Fibroblast of skin of left biceps (primary cell): ENCODE measurements around the gene RPS6KA2.

Experiments
- DNase-seq, 2 experiments: peaks; one replicate each; pipeline ENCODE4 v3.0.0-alpha.2; 2013; ENCODE audit warnings: low read depth in 2 of 2

RPS6KA2 gene

DNA sequence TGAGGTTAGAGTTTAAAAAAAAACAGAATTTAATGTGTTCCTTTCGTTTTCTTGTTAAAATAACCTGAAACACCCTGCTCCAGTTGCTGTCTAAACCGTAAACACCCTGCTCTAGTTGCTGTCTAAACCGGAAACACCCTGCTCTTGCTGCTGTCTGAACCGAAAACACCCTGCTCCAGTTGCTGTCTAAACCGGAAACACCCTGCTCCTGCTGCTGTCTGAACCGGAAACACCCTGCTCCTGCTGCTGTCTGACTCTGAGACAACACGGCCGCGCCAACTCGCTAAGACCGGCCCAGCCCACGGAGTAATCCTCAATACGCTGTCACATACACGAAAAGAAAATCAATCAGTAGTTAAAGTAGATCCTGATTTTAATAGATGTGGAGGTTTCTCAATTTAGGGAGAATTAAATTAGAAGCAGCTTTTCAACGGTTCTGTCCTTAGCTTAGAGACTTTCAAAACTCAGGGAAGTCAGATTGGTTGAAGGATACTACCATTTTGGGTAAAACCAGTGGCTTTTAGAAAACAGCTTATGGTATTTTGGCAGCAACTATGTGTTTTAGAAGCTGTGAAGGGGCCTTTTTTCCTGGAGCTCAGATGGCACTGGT, 138.9 kb downstream of the RPS6KA2 start:
- no peak for DNase-seq

DNA sequence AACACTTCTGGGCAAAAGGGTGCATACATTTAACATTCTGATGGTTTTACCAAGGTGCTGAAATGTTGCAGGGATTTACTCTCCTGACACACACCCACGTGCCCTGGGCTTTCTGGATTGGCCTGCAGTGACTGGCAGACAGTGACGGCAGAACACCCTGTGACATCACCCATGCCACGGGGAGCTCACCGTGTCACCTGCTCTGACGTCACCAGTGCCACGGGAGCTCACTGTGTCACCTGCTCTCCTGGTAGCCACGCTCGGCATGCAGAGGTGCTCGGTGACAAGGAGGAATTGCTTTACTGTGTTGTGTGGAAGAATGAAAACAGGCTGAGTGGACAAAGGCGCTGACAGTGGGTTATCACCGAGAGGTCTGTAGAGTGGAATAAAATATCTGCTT, 139.9 kb downstream of the RPS6KA2 start:
- DNase-seq: no peak

- DNase-seq: no peak
Observed at GRCh38 chr6:166486536-166486880, 140.5 kb downstream of the RPS6KA2 start.

- no peak for DNase-seq
Observed at GRCh38 chr6:166485651-166486535, 141.2 kb downstream of the RPS6KA2 start.

- DNase-seq: no peak
Observed at GRCh38 chr6:166484863-166485262, 142.2 kb downstream of the RPS6KA2 start.

GRCh38 chr6:166483573-166484250, 143.3 kb downstream of the RPS6KA2 start:
- DNase-seq: no peak

DNA sequence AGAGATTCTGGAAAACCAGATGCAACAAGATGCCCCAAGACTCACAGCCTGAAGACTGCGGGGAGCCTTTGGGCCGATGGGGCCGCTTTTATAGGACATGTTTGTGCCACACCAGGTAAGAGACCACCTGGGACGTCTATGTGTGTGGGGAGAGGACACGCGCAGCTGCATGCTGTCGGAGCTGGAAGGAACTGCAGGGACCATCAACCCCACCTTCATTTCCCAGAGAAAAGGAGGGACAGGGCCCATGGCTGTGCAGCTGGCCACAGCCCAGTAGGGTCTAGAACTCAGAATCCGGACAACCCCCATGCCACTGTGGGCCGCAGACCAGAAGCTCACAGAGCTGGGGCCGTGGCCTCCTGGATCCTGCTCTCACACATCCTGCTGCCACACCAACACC, 144.0 kb downstream of the RPS6KA2 start:
- DNase-seq: no peak

DNA sequence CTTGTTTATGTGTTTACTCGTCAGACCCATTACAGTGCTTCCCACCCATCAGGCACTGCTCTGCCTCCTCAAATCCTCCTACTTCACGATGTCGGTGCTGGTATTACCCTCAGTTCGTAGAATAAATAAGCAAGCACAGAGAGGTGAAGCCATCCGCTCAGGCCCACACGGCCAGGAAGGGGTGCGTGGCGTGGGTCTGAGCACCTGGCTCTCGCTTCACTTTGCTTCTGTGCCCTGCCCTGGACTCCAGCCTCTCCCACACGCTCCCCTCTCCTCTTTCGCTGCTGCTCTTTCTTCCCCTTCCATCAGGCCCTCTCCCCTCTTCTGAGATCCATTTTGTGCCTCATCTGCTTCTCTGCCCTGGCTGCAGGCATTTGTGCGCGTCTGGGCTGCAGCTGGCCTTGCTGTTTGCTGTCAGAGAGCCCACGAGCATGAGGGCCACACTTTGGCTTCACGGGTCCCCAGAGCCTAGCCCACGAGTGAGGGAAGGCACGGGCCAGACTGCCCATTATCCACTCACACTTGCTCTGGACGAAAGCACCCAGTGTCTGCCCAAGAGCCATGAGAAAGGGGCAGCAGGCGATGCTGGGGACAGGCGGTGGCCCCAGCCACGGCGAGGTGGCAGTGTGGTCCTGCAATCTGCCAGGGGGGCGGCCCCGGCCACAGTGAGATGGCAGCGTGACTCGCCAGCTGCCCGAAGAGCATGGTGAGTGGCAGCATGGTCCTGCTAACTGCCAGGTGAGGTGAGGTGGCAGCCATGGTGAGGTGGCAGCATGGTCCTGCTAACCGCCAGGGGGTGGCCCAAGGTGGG, 148.1 kb downstream of the RPS6KA2 start:
- DNase-seq: no peak

DNA sequence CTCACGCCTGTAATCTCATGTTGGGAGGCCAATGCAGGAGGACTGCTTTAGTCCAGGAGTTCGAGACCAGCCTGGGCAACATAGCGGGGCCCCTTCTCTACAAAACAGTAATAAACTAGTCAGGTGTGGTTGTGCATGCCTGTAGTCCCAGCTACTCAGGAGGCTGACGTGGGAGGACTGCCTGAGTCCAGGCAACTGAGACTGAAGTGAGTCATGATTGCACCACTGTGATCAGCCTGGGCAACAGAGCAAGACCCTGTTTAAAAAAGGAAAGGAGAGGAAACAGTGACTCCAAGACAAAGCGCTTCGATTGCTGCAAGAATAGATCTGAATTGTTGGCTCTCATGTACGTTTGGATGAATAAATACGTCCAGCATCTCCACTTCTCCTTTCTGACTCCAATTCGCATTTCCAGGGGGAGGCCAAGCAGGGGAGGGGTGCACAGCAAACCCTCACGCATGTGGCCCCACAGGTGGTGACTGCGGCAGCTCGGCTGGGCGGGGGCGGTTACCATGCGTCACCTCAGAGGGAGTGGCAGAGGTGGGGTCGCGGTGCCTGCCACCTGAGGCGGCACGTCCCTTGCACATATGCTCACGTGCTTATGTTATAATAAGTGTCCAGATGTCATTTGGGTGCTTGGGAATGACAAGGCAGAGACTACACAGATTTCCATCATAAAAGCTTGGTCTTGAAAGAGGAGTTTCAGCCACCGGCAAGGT, 149.2 kb downstream of the RPS6KA2 start:
- no peak for DNase-seq

GRCh38 chr6:166476634-166477215, 150.3 kb downstream of the RPS6KA2 start:
- DNase-seq: no peak

DNA sequence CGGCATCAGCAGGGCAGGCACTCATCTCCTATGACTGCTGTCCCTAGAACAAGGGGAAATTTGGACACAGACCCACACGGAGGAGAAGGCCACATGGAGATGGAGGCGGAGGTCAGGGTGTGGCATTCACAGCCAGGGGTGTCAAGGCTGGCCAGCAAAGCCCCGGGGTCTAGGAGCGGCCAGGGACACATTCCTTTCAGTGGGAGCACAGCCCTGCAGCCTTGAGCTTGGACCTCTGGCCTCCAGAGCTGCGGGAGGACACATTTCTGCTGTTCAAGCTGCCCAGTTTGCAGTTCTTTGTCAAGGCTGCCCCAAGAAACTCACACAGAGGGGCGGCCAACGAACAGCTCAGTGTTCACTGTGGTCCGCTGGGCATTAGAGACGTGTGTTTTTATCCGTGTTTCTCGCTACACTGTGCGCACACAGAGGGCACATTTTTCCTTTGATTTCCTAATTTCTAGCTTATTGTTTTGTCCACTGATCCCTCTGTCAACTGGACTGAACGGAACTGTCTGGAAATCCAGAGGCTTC, 150.9 kb downstream of the RPS6KA2 start:
- DNase-seq: no peak

DNA sequence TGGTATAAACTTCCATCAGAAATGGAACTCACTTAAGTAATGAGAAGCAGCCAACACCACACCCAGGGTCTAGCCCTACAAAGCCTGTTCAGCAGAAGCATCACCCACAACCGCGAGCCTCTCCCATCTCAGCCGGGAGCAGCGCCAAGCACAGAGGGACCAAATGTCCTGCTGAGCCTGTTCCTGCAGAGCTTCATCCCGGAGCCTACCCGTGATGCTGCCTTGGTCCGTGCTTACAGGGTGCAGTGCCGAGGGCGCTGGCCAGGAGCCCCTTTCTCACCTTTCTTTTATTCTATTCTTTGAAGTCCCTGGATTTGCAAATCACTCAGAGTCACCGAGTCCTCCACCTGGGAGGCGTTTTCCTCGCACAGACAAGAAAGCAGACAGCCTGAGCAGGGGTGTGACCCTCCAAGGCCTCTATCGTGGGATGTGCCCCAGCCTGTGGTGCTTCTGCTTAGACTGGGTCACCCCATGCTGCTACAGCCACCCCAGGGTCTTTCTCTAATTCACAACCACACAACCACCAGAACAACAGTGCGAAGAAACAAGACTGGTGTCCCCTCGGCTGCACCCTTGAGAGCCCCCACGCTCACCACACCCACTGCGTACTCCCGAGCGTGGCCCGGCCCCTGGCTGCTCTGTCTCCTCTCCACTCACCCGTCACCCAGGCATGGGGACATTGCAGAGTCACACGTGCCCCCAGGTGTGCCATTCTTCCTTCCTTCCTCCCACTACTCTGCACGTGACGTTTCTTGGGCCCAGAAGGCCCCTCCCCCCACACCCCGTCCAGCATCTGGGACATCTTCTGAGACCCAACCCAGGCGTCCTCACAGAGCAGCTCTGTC, 152.1 kb downstream of the RPS6KA2 start:
- DNase-seq: no peak

DNA sequence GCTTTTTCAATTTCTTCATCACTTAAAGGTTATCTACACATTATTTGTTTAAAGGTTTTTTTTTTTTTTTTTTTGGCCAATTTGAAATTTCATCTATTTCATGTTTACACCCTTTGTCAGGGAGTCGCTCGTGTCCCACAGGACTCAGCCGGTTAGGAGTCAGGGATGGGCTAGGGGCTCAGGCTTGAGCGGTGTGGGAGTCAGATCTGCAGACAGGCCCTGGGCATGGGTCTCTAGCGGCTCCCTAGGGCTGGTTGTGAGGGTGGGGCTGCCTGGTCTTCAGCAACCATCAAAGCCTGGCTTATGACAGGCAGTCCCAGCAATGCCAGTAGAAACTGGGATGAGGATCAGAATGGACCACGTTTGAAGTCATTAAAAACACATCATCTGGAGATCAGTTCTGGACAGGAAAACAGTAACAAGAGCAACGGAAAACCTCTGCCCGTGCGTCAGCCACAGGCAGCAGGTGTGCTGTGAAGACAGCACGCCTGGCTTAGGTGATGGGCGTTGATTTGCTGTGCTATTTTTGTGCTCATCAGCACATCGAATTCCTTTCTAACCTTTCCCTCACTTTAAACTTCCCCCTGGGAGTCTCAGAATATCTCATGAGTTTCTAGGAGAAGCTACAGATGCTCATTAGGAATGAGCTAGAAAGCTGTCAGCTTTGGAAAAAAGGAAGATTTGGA, 153.0 kb downstream of the RPS6KA2 start:
- DNase-seq: no peak

DNA sequence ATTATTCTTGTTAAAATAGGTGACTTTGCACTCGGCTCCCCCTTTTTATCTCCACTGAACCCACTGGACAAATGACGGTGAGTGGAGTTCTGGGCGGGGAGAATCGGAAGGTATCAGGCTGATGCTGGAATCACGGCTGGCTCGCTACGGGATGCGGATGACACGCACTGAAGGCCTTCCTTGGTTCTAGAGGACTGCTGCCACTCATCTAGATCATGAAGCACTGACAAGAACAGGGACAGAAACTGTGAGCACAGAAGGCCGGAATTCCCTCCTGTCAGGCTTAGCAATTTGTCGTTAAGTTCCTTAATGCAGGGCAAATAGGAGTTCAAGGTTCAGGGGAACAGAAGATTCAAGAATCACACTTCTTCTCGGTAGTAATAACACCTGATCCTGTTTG, 154.4 kb downstream of the RPS6KA2 start:
- DNase-seq: no peak

DNA sequence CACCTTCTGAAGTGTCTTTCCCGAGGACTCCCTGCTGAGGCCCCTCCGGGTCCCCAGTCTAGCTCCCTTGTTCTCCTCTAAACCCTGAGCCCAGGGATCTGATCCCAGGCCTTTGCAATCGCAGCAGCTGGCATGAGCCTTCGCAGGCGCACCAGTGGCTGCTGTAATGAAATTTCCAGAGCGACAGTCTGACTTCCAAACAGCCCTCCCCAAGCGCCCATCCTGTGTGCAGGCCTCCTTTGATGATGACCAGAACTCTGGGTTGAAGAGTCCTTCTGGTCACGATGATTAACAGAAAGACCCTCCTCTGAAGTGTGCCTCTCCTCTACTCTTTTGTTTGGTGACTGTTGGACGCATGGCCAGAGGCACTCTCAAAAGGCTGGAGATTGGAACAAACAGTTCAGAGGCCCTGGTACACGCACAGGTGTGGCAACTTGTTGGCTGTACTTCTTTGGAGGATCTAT, 155.2 kb downstream of the RPS6KA2 start:
- no peak for DNase-seq

GRCh38 chr6:166470863-166471410, 156.1 kb downstream of the RPS6KA2 start:
- DNase-seq: no peak

DNA sequence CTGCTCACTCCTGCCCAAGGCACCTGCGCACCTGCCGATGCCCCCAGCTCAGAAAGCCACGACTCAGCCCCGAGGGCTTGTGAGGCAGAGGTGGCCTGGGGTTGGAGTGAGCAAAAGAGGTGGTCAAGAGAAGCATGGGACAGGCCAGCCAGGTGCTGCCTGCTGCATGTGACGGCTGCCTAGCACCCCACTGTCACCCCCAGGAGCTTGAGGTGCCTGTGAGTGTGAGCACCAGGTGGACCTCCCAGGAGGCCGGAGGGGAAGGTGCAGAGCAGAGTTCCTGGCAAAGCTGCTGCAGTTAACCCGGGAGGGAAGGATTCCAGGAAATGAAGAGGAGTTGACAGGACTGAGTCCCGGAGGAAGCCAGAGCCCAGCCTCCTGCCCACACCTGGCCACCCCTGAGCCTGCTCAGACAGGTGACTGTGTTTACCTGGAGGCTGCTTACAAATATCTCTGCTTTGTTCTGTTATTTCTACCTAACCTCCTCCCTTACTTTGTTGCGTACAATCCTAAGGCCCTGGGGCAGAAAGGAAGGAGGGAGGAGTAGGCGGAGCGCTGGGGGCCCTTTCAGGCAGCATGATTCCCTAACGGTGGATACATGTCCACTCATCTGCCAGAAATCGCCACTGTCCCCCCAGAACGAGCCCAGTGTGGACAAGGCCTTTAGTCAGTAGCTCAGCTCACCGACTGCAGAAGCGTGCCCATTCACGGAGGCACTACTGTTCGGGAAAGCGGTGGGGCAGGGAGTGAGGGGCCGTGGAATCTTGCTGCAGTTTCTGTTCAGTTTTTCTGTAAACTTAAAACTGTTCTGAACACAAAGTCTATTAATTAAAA, 156.8 kb downstream of the RPS6KA2 start:
- DNase-seq: no peak

- no peak for DNase-seq
Observed at GRCh38 chr6:166469426-166469961, 157.6 kb downstream of the RPS6KA2 start.
